SK-N-SH treated with all-trans-retinoic acid at 6 μM for 48 hours (cell line): ENCODE results near the gene AMOTL2.

ENCODE experiments used
- ATAC-seq: fragments of 200-7000 bp; cut with Tn5 transposase; 3 replicates; pipeline ENCODE4 v1.9.1; 2020; ENCODE audit warnings: mild to moderate bottlenecking, moderate library complexity
- ARNTL ChIP-seq: fragments of 450-650 bp; formaldehyde crosslinking; IDR thresholded peaks from 2 replicates; pipeline ENCODE4 v1.5.0; 2020; ENCODE audit warnings: low read depth, mild to moderate bottlenecking, moderate library complexity, borderline replicate concordance
- CSDC2 ChIP-seq: fragments of 250-450 bp; sonication (Bioruptor Pico); IDR thresholded peaks from 2 replicates; pipeline ENCODE4 v1.5.0; 2020; ENCODE audit warnings: mild to moderate bottlenecking, moderate library complexity
- ESRRG ChIP-seq: fragments of 250-450 bp; sonication (Bioruptor Pico); IDR thresholded peaks from 2 replicates; pipeline ENCODE4 v1.6.1; 2021; ENCODE audit warnings: mild to moderate bottlenecking
- GLIS3 ChIP-seq: fragments of 250-450 bp; sonication (Bioruptor Pico); IDR thresholded peaks from 2 replicates; pipeline ENCODE4 v1.5.0; 2020; ENCODE audit warnings: mild to moderate bottlenecking, moderate library complexity
- ISL1 ChIP-seq: fragments of 250-450 bp; sonication (Bioruptor Pico); IDR thresholded peaks from 2 replicates; pipeline ENCODE4 v2.1.2; 2022; ENCODE audit warnings: mild to moderate bottlenecking, moderate library complexity
- OSR1 ChIP-seq: fragments of 250-450 bp; sonication (Bioruptor Pico); IDR thresholded peaks from 2 replicates; pipeline ENCODE4 v1.8.0; 2022; ENCODE audit warnings: moderate library complexity, mild to moderate bottlenecking, inconsistent platforms
- RARB ChIP-seq: fragments of 250-450 bp; sonication (Bioruptor Pico); IDR thresholded peaks from 2 replicates; pipeline ENCODE4 v1.8.0; 2021; ENCODE audit warnings: mild to moderate bottlenecking, moderate library complexity
- SNAI2 ChIP-seq: fragments of 250-450 bp; sonication (Bioruptor Pico); IDR thresholded peaks from 2 replicates; pipeline ENCODE4 v1.5.0; 2020; ENCODE audit warnings: mild to moderate bottlenecking, moderate library complexity
- TCF4 ChIP-seq: fragments of 250-450 bp; sonication (Bioruptor Pico); IDR thresholded peaks from 2 replicates; pipeline ENCODE4 v1.8.0; 2021; ENCODE audit warnings: mild to moderate bottlenecking, moderate library complexity, borderline replicate concordance
- TOX ChIP-seq: fragments of 250-450 bp; sonication (Bioruptor Pico); IDR thresholded peaks from 2 replicates; pipeline ENCODE4 v1.8.0; 2021; ENCODE audit warnings: mild to moderate bottlenecking, moderate library complexity, borderline replicate concordance
- ZFP3 ChIP-seq: fragments of 250-450 bp; sonication (Bioruptor Pico); IDR thresholded peaks from 2 replicates; pipeline ENCODE4 v1.5.0; 2020; ENCODE audit warnings: mild to moderate bottlenecking, moderate library complexity
- ZNF565 ChIP-seq: fragments of 450-650 bp; formaldehyde crosslinking; conservative IDR thresholded peaks from 2 replicates; pipeline ENCODE4 v1.5.0; 2020; ENCODE audit warnings: low read depth, mild to moderate bottlenecking, moderate library complexity
- ZNF70 ChIP-seq: fragments of 450-650 bp; formaldehyde crosslinking; IDR thresholded peaks from 2 replicates; pipeline ENCODE4 v1.5.0; 2020; ENCODE audit warnings: mild to moderate bottlenecking, moderate library complexity
- ZNF8 ChIP-seq: fragments of 450-650 bp; formaldehyde crosslinking; IDR thresholded peaks from 2 replicates; pipeline ENCODE4 v1.5.0; 2020; ENCODE audit warnings: mild to moderate bottlenecking, moderate library complexity
- TF ChIP-seq, protein P1 (sequence below): fragments of 250-450 bp; sonication (Bioruptor Pico); IDR thresholded peaks from 2 replicates; pipeline ENCODE4 v1.5.1; 2020; ENCODE audit warnings: low read depth, mild to moderate bottlenecking, moderate library complexity
- TF ChIP-seq, protein P2 (sequence below): fragments of 250-450 bp; sonication (Bioruptor Pico); IDR thresholded peaks from 2 replicates; pipeline ENCODE4 v1.8.0; 2021; ENCODE audit warnings: low read depth, mild to moderate bottlenecking, moderate library complexity, borderline replicate concordance
- TF ChIP-seq, protein P3 (sequence below): fragments of 250-450 bp; sonication (Bioruptor Pico); IDR thresholded peaks from 2 replicates; pipeline ENCODE4 v1.5.1; 2021; ENCODE audit warnings: mild to moderate bottlenecking, moderate library complexity
- TF ChIP-seq, protein P4 (sequence below): fragments of 250-450 bp; sonication (Bioruptor Pico); IDR thresholded peaks from 2 replicates; pipeline ENCODE4 v1.5.0; 2020; ENCODE audit warnings: mild to moderate bottlenecking, moderate library complexity

AMOTL2 gene

DNA sequence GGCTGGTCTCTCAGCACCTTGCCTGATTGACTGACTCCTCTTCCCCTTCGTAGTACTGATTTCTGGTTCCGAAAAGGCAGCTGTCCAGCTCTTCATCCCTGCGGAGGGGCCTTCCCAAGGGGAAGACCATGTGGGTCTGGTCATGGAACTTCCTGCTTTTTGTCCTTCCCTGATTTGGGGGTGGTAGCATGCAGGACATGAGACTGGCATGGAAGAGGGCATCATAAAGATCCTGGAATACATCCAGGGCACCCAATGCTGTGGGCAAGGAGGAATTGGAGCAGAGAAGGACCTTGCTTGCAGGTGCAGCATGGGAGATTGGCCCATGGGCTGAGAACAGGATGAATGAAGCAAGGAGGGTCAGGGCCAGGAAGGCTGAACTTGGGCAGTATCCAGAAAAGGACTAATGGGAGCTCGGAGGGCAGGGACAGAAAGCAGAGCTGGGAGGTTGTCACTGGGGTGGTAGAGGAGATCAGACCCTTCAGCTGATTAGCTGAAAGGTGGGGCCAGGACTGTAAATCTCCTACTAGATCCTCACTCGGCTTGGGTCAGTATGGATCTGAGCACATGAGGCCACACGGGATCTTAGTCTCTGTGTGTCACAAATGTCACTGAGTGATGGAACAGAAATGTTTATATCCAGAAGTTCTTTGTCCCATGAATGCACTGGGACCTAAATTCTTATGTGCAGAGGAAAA, 59.5 kb downstream of the AMOTL2 start (continued):
- TF ChIP-seq ZNF565 (CRISPR knock-in tag) (no peak), CSDC2 (CRISPR knock-in tag) (no peak), SNAI2 (CRISPR knock-in tag) (no peak), RARB (CRISPR knock-in tag) (no peak)
- TF ChIP-seq, protein P1, sequence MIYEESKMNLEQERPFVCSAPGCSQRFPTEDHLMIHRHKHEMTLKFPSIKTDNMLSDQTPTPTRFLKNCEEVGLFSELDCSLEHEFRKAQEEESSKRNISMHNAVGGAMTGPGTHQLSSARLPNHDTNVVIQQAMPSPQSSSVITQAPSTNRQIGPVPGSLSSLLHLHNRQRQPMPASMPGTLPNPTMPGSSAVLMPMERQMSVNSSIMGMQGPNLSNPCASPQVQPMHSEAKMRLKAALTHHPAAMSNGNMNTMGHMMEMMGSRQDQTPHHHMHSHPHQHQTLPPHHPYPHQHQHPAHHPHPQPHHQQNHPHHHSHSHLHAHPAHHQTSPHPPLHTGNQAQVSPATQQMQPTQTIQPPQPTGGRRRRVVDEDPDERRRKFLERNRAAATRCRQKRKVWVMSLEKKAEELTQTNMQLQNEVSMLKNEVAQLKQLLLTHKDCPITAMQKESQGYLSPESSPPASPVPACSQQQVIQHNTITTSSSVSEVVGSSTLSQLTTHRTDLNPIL (CRISPR knock-in tag): no peak

DNA sequence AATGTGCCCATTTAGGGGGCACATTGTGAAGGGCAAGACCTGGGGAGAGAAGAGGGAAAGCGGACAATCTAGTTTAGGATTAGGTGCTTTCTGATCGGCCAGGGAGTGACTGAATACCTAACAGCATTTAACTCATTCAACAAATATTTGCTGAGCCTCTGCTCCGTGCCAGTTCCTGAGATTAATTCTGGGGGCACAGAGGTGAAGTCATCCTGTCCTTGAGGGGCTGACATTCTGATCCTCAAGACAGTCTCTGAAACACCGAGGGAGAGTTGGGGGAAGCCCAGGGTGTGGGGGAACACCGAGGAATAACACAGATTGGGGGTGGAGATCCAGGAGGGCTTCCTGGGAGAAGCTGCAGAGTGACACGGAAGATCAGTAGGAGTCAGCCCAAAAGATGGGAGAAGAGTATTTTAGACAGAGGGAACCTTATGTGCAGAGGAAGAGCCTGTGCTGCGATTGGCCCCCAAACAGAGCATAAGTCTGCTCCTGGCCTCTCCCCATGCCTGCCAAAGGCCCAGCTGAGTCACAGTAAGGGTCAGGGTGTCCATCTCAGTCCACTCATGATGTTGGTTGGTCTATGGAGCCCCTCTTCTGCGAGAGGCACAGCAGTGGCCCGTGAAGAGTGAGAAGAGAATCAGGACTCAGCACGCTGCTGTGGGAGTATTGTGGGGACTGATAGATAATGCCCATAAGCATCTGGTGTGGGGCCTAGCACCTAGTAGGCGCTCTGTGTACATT, 60.2 kb downstream of the AMOTL2 start:
- TF ChIP-seq, protein P2, sequence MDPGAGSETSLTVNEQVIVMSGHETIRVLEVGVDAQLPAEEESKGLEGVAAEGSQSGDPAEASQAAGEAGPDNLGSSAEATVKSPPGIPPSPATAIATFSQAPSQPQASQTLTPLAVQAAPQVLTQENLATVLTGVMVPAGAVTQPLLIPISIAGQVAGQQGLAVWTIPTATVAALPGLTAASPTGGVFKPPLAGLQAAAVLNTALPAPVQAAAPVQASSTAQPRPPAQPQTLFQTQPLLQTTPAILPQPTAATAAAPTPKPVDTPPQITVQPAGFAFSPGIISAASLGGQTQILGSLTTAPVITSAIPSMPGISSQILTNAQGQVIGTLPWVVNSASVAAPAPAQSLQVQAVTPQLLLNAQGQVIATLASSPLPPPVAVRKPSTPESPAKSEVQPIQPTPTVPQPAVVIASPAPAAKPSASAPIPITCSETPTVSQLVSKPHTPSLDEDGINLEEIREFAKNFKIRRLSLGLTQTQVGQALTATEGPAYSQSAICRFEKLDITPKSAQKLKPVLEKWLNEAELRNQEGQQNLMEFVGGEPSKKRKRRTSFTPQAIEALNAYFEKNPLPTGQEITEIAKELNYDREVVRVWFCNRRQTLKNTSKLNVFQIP (CRISPR knock-in tag): no peak
- no peak for TF ChIP-seq ZFP3
- TF ChIP-seq CSDC2 (CRISPR knock-in tag): no peak
- no peak for TF ChIP-seq ARNTL
- no peak for TF ChIP-seq ISL1 (CRISPR knock-in tag)
- no peak for TF ChIP-seq TOX (CRISPR knock-in tag)
- TF ChIP-seq SNAI2 (CRISPR knock-in tag): no peak
- no peak for TF ChIP-seq ZNF70 (CRISPR knock-in tag)
- no peak for TF ChIP-seq ZNF8 (CRISPR knock-in tag)
- TF ChIP-seq RARB (CRISPR knock-in tag): no peak
- TF ChIP-seq ZNF565 (CRISPR knock-in tag): no peak
- TF ChIP-seq, protein P3, sequence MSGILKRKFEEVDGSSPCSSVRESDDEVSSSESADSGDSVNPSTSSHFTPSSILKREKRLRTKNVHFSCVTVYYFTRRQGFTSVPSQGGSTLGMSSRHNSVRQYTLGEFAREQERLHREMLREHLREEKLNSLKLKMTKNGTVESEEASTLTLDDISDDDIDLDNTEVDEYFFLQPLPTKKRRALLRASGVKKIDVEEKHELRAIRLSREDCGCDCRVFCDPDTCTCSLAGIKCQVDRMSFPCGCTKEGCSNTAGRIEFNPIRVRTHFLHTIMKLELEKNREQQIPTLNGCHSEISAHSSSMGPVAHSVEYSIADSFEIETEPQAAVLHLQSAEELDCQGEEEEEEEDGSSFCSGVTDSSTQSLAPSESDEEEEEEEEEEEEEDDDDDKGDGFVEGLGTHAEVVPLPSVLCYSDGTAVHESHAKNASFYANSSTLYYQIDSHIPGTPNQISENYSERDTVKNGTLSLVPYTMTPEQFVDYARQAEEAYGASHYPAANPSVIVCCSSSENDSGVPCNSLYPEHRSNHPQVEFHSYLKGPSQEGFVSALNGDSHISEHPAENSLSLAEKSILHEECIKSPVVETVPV (CRISPR knock-in tag): no peak
- TF ChIP-seq, protein P1 (CRISPR knock-in tag): no peak
- TF ChIP-seq, protein P4, sequence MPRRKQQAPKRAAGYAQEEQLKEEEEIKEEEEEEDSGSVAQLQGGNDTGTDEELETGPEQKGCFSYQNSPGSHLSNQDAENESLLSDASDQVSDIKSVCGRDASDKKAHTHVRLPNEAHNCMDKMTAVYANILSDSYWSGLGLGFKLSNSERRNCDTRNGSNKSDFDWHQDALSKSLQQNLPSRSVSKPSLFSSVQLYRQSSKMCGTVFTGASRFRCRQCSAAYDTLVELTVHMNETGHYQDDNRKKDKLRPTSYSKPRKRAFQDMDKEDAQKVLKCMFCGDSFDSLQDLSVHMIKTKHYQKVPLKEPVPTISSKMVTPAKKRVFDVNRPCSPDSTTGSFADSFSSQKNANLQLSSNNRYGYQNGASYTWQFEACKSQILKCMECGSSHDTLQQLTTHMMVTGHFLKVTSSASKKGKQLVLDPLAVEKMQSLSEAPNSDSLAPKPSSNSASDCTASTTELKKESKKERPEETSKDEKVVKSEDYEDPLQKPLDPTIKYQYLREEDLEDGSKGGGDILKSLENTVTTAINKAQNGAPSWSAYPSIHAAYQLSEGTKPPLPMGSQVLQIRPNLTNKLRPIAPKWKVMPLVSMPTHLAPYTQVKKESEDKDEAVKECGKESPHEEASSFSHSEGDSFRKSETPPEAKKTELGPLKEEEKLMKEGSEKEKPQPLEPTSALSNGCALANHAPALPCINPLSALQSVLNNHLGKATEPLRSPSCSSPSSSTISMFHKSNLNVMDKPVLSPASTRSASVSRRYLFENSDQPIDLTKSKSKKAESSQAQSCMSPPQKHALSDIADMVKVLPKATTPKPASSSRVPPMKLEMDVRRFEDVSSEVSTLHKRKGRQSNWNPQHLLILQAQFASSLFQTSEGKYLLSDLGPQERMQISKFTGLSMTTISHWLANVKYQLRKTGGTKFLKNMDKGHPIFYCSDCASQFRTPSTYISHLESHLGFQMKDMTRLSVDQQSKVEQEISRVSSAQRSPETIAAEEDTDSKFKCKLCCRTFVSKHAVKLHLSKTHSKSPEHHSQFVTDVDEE: no peak
- ATAC-seq: no peak

DNA sequence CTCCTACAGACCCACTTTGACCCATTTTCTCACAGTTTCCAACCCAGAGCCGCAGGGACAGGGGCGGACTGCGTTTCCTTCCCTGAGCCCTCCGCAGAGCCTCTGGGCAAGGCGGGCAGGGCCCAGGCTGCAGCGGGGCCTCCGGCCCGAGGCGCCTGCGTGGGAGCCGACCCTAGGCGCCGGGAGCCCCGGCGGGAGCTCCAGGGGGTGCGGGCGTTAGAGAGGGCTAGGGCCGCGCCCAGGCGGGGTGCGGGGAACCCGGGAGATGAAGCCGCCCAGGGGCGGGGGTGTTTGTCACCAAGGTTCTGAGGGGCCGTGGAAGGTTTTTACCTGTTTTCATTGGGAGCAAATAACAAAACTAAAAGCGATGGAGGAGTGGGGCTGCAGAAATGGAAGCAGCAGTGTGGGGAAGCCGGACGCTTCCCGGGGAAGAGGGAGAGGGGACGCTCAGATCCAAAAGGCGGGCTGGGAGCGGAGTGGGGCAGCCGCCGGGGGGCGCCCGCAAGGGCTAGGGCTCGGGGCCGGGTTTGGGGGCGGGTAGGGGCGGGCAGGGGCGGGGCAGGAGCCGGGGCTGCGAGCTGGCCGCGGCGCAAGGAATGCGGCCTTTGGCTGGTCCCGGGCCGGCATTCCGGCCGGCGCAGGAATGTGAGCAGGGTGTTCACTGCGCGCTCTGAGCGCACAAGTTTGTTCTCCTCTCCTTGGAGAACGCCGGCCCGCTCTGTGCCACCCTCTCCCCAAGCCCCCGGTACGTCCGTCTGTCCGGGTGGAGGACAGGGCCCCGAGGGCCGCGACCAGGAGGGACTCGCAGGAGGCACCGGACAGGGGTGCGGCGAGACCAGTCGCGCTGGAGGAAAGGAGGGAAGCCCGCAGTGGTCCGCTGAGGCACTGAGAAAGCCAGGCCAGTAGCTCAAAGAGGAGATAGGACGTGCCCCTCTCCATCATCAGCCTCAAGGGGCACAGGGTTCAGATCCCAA, 61.1 kb downstream of the AMOTL2 start:
- ATAC-seq: no peak
- TF ChIP-seq TCF4 (CRISPR knock-in tag): no peak
- TF ChIP-seq TOX (CRISPR knock-in tag): no peak
- TF ChIP-seq OSR1 (CRISPR knock-in tag): no peak
- TF ChIP-seq, protein P3 (CRISPR knock-in tag): no peak
- no peak for TF ChIP-seq ESRRG
- no peak for TF ChIP-seq GLIS3
- no peak for TF ChIP-seq ISL1 (CRISPR knock-in tag)
- TF ChIP-seq ZNF565 (CRISPR knock-in tag): no peak
- TF ChIP-seq, protein P4: no peak
